Type B pancreatic cell (in vitro differentiated cells): ENCODE results near the gene NPHP4. TPM values are rescaled to one million over a fixed set of nuclear protein-coding genes. Genes with fewer than 3 reads are reported as not detected.
"Not testable (repeated sequence)": the region's sequence is repeated elsewhere in the genome, so short reads cannot be mapped to it uniquely, and the experiment has no call there.

Source experiments
- DNase-seq: peaks from one replicate; pipeline ENCODE4 v3.0.0; 2021; ENCODE audit warnings: mixed read lengths; ENCODE audit not compliant: unreplicated experiment; ENCODE audit errors: extremely low spot score
- H3K27ac Mint-ChIP-seq: 2 replicates; pipeline ENCODE4 v1.8.0; 2021; ENCODE audit warnings: mild to moderate bottlenecking, mixed read lengths
- H3K27me3 Mint-ChIP-seq: 2 replicates; pipeline ENCODE4 v1.8.0; 2021; ENCODE audit warnings: mixed read lengths
- H3K36me3 Mint-ChIP-seq: 2 replicates; pipeline ENCODE4 v1.8.0; 2021; ENCODE audit warnings: mixed read lengths
- H3K4me1 Mint-ChIP-seq: one replicate; pipeline ENCODE4 v1.8.0; 2021; ENCODE audit warnings: mixed read lengths; ENCODE audit not compliant: unreplicated experiment
- H3K4me3 Mint-ChIP-seq: 2 replicates; pipeline ENCODE4 v1.8.0; 2021; ENCODE audit warnings: mild to moderate bottlenecking, mixed read lengths
- H3K9me3 Mint-ChIP-seq: 2 replicates; pipeline ENCODE4 v1.8.0; 2021; ENCODE audit warnings: mixed read lengths
- total RNA-seq: library from RNA; stranded (reverse); gene quantifications from 2 replicates; pipeline ENCODE4 v1.2.1, GENCODE V29; 2021; ENCODE audit warnings: low replicate concordance
- TF ChIP-seq, protein P1 (sequence below): fragments of 200-600 bp; sonication (generic); conservative IDR thresholded peaks from 2 replicates; pipeline ENCODE4 v1.5.0; 2021; ENCODE audit warnings: antibody characterized with exemption, mild to moderate bottlenecking

The NPHP4 gene
- total RNA-seq, 1 donor from 2014 or later, result 21.7 TPM

DNA sequence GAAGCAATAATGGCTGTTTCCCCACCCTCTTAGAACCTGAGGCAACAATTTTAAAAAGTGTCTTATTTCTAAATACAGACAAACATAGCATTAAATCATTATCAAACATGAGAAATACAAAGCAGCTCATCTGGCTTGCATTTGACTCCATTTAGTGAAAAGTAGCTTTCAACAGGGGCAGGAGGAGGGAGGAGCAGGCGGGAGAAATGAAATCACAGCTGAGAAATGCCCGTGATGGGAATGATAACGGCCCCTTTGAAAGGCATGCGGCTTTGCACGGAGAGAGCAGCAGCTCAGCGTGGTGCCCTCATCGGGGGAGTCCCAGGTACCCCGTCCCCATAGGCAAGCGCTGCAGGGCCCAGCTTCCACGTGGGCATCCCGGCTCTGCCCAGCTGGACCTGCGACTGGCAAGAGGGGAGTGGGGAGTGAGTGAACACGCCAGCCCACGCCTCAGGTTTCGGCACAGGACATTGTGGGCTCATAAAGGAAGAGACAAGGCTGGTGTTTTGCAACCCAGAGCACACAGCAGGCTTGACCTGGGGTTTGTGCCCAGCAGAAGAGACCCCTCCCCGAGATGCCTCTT is 134.6 kb downstream of the NPHP4 start:
- H3K4me3 Mint-ChIP-seq, result no peak overlapping the region
- DNase-seq, result no peak
- no peak overlapping the region for H3K27ac Mint-ChIP-seq
- no peaks in the 10 kb centered on the region for H3K9me3 Mint-ChIP-seq
- peaks cover 3% of the 10 kb centered on the region for H3K36me3 Mint-ChIP-seq
- H3K27me3 Mint-ChIP-seq, result no peaks in the 10 kb centered on the region
- TF ChIP-seq, protein P1, sequence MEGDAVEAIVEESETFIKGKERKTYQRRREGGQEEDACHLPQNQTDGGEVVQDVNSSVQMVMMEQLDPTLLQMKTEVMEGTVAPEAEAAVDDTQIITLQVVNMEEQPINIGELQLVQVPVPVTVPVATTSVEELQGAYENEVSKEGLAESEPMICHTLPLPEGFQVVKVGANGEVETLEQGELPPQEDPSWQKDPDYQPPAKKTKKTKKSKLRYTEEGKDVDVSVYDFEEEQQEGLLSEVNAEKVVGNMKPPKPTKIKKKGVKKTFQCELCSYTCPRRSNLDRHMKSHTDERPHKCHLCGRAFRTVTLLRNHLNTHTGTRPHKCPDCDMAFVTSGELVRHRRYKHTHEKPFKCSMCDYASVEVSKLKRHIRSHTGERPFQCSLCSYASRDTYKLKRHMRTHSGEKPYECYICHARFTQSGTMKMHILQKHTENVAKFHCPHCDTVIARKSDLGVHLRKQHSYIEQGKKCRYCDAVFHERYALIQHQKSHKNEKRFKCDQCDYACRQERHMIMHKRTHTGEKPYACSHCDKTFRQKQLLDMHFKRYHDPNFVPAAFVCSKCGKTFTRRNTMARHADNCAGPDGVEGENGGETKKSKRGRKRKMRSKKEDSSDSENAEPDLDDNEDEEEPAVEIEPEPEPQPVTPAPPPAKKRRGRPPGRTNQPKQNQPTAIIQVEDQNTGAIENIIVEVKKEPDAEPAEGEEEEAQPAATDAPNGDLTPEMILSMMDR, result no peak
- H3K4me1 Mint-ChIP-seq, result peaks cover 4% of the 10 kb centered on the region

DNA sequence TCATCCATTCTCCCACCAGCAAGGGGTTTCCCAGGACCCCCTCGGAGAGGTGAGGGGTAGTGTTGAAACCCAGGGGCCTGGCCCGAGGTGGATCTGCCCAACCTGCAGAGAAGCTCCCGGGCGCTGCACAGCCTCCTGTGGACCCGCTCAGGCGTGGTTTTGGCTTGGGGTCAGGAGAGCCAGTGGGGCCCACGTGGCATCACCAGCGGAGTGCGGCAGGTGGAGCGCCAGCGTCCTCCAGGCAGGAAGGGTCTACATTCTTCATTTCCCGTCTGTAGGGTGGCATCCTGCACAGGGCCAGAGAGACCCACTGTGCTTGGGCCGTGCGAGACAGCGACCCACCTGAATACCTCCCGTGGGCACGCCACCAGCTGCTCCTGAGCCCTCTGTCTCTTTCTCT is 135.2 kb downstream of the NPHP4 start:
- peaks cover 4% of the 10 kb centered on the region for H3K4me1 Mint-ChIP-seq
- H3K27me3 Mint-ChIP-seq, result no peaks in the 10 kb centered on the region
- H3K4me3 Mint-ChIP-seq, result no peak overlapping the region
- no peaks in the 10 kb centered on the region for H3K9me3 Mint-ChIP-seq
- no peak for DNase-seq
- H3K27ac Mint-ChIP-seq, result no peak overlapping the region
- H3K36me3 Mint-ChIP-seq, result peaks cover 3% of the 10 kb centered on the region
- TF ChIP-seq, protein P1, result no peak

DNA sequence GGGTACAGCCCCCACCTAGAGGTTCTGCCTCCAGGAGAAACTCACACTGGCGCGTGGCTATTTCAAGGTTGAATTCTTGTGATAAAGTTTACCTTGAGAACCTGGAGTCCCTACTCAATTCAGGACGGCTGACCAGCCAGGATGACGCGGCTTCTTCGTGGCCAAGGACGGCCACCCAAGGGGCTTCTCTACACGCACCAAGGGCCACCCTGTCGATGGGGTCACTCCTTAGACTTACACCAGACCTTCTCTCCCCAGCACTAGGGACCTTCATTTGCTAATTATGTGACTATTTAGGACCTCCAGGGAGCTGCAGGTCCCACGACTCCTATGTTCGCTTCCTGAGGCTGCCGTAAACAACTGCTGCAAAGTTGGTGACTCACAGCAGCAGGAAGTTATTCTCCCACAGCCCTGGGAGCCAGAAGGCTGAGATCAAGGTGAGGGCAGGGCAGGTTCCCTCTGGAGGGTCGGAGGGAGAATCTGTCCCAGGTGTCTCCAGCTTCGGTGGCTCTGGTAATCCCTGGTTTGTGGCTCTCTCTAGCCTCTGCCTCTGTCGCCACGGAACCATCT is 135.9 kb downstream of the NPHP4 start:
- Mint-ChIP-seq H3K4me3 (no peak overlapping the region), H3K9me3 (no peaks in the 10 kb centered on the region), H3K4me1 (peaks cover 4% of the 10 kb centered on the region), H3K27me3 (peaks cover 3% of the 10 kb centered on the region), H3K36me3 (peaks cover 3% of the 10 kb centered on the region), H3K27ac (no peak overlapping the region)
- no peak for DNase-seq
- TF ChIP-seq, protein P1, result no peak

DNA sequence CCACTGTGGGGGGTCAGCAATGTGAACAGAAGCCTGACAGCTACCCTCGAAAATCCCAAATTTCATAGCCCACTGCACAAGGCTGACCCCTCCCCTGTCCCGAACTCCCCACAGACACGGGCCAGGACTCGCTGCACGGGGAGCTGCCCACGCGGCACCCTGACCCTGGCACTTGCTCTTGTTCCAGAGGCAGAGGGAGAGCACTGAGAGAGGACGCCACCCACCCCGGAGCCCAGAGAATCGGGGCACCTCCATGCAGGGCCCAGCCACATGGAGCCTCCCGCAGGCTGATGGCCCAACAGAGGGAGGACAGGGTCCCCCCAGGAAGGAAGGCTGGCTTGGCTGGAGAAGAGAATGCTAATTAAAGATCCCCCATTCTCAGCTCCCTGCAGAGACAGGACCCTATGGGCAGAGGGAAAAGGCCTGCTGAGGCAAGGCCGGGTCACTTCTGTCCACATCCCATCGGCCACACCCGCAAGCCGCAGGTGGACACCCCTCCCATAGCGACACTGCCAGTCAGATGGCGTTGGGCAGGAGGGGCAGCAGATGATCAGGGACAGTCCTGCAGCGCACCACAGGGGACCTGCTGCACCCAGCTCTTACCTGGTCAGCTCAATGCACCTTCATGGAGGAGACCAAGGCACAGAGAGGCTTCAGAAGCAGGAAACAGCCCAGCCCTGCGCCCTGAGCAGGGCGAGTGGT is 136.9 kb downstream of the NPHP4 start:
- Mint-ChIP-seq H3K27me3 (peaks cover 3% of the 10 kb centered on the region), H3K4me3 (no peak overlapping the region), H3K4me1 (peaks cover 4% of the 10 kb centered on the region), H3K9me3 (no peaks in the 10 kb centered on the region), H3K36me3 (peaks cover 3% of the 10 kb centered on the region), H3K27ac (no peak overlapping the region)
- TF ChIP-seq, protein P1, result no peak
- no peak for DNase-seq

DNA sequence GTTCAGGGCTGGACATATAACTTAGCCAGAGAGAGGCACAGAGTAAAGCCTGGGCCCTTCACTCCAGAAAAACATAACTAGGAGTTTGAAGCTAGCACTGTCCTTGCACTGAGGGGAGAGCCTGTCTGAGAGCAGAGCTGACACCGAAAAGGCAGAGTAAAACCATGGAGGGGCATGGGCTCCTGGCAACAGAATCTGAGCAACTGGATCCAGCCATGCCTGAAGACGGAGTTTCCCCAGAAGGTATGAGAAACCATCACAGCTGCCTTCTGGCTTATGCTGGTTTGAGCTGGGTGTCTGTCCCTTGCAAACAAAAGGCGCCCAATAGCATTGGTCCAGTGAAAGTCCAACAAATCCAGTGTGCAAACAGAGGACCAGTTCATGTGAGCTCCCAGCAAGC is 137.5 kb downstream of the NPHP4 start:
- Mint-ChIP-seq H3K36me3 (no peaks in the 10 kb centered on the region), H3K4me3 (no peak overlapping the region), H3K9me3 (no peaks in the 10 kb centered on the region), H3K27ac (no peak overlapping the region), H3K27me3 (peaks cover 3% of the 10 kb centered on the region), H3K4me1 (peaks cover 4% of the 10 kb centered on the region)
- no peak for DNase-seq
- TF ChIP-seq, protein P1, result no peak

DNA sequence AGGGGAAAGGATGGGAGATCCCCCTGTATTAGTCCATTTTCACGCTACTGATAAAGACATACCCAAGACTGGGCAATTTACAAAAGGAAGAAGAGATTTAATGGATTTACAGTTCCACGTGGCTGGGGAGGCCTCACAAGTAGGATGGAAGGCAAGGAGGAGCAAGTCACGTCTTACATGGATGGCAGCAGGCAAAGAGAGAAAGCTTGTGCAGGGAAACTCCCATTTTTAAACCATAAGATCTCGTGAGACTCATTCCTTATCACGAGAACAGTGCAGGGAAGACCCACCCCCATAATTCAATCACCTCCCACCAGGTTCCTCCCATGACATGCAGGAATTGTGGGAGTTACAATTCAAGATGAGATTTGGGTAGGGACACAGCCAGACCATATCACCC is 138.4 kb downstream of the NPHP4 start:
- not testable (repeated sequence) for DNase-seq, H3K36me3 Mint-ChIP-seq, H3K4me3 Mint-ChIP-seq, H3K27me3 Mint-ChIP-seq, H3K9me3 Mint-ChIP-seq, H3K4me1 Mint-ChIP-seq, H3K27ac Mint-ChIP-seq
